HCT116 (cell line): Measurements from ENCODE around the gene VAMP2. TPM values are rescaled to one million over a fixed set of nuclear protein-coding genes. Genes with fewer than 3 reads are reported as not detected.

Source experiments
- ATAC-seq: fragments of 200-7000 bp; cut with Tn5 transposase; 2 replicates; pipeline ENCODE4 v1.9.1; 2020; ENCODE audit warnings: mild to moderate bottlenecking, moderate library complexity
- BruUV-seq: library from RNA; stranded (reverse); fragments of 400-500 nt; replicated peaks from 2 replicates; lab custom pipeline; 2021; lab: Mats Ljungman, UMichigan
- CTCF ChIA-PET: fragments of 300-600 bp; sonication (Branson Sonifier 250); formaldehyde crosslinking; loops from one replicate; lab custom pipeline; 2021; ENCODE audit warnings: antibody characterized with exemption; lab: Charles Lee
- POLR2A ChIA-PET: fragments of 300-600, 350-600 bp; sonication (Branson Sonifier 250); formaldehyde crosslinking; loops from one replicate; lab custom pipeline; 2021; ENCODE audit warnings: antibody characterized with exemption; lab: Charles Lee
- RAD21 ChIA-PET, 2 experiments: fragments of 300-600 bp; sonication (Branson Sonifier 250); formaldehyde crosslinking; loops; one replicate each; lab custom pipeline; 2023; ENCODE audit warnings: low total read pairs in 2 of 2; ENCODE audit not compliant: uncharacterized antibody in 2 of 2, unreplicated experiment in 2 of 2, low non-redundant PET in 1 of 2; lab: Charles Lee
- DNase-seq: peaks from one replicate; pipeline ENCODE4 v3.0.0-alpha.2; 2010; ENCODE audit warnings: low read depth, low spot score
- H2AFZ ChIP-seq: fragments of 200-600 bp; shearing (Covaris generic), sonication (generic); 2 replicates; pipeline ENCODE4 v1.6.1; 2017; ENCODE audit warnings: low read depth, mixed run types, mixed read lengths, antibody characterized with exemption, low read length; ENCODE audit not compliant: poor library complexity, severe bottlenecking
- H3K27ac ChIP-seq: 2 replicates; pipeline ENCODE4 v1.5.1; 2012; ENCODE audit warnings: low read depth, low read length
- H3K27me3 ChIP-seq: fragments of 200-600 bp; sonication (generic); 2 replicates; pipeline ENCODE4 v1.6.1; 2016; ENCODE audit warnings: mixed run types, low read length, mixed read lengths; ENCODE audit not compliant: insufficient read depth
- H3K36me3 ChIP-seq, 2 experiments: fragments of 200-500 bp in 1 of 2; fragments of 200-600 bp in 1 of 2; sonication (Bioruptor generic) in 1 of 2; sonication (generic) in 1 of 2; 2 replicates each; pipeline versions ENCODE4 v1.5.1 to v1.6.1; 2014 to 2016; ENCODE audit warnings: low read length in 2 of 2, inconsistent platforms in 1 of 2, mixed read lengths in 1 of 2, mixed run types in 1 of 2; ENCODE audit not compliant: insufficient read depth in 2 of 2, control insufficient read depth in 1 of 2
- H3K4me1 ChIP-seq, 2 experiments: fragments of 200-600 bp in 1 of 2; sonication (generic) in 1 of 2; 2 replicates each; pipeline versions ENCODE4 v1.5.1 to v1.6.1; 2012 to 2017; ENCODE audit warnings: low read length in 2 of 2, inconsistent platforms in 1 of 2, mild to moderate bottlenecking in 1 of 2, mixed read lengths in 1 of 2, mixed run types in 1 of 2, moderate library complexity in 1 of 2; ENCODE audit not compliant: insufficient read depth in 2 of 2, control insufficient read depth in 1 of 2
- H3K4me2 ChIP-seq: fragments of 200-600 bp; sonication (generic); 2 replicates; pipeline ENCODE4 v1.6.1; 2017; ENCODE audit warnings: mixed run types, low read length, mixed read lengths
- H3K4me3 ChIP-seq, 2 experiments: fragments of 200-600 bp in 1 of 2; sonication (generic) in 1 of 2; replicated peaks in 1 of 2; 2 replicates each; pipeline ENCODE4 v1.5.1; 2011 to 2016; ENCODE audit warnings: low read length in 2 of 2, control low read depth in 1 of 2, low read depth in 1 of 2, mild to moderate bottlenecking in 1 of 2, mixed read lengths in 1 of 2, mixed run types in 1 of 2
- H3K79me2 ChIP-seq: fragments of 200-600 bp; sonication (generic); 2 replicates; pipeline ENCODE4 v1.6.1; 2017; ENCODE audit warnings: mild to moderate bottlenecking, mixed run types, low read length, moderate library complexity, mixed read lengths; ENCODE audit not compliant: insufficient read depth
- H3K9ac ChIP-seq: fragments of 200-600 bp; sonication (generic); 2 replicates; pipeline ENCODE4 v1.6.1; 2016; ENCODE audit warnings: low read length, mixed read lengths
- H3K9me2 ChIP-seq: fragments of 200-600 bp; sonication (generic), shearing (Covaris generic); 2 replicates; pipeline ENCODE4 v1.6.1; 2017; ENCODE audit warnings: mixed run types, mild to moderate bottlenecking, moderate library complexity; ENCODE audit not compliant: insufficient read depth
- H3K9me3 ChIP-seq, 2 experiments: fragments of 200-500 bp in 1 of 2; fragments of 200-600 bp in 1 of 2; sonication (Bioruptor generic) in 1 of 2; sonication (generic) in 1 of 2; 2 replicates each; pipeline ENCODE4 v1.6.1; 2014 to 2017; ENCODE audit warnings: low read length in 2 of 2, mixed read lengths in 2 of 2, inconsistent platforms in 1 of 2, low read depth in 1 of 2, mild to moderate bottlenecking in 1 of 2, mixed run types in 1 of 2, moderate library complexity in 1 of 2; ENCODE audit not compliant: control insufficient read depth in 1 of 2, insufficient read depth in 1 of 2
- H4K20me1 ChIP-seq: fragments of 200-600 bp; sonication (generic), shearing (Covaris generic); 2 replicates; pipeline ENCODE4 v1.6.1; 2017; ENCODE audit warnings: mixed run types, mild to moderate bottlenecking, moderate library complexity; ENCODE audit not compliant: insufficient read depth
- ATF3 ChIP-seq: IDR thresholded peaks from 2 replicates; pipeline ENCODE4 v1.6.1; 2012
- CBX3 ChIP-seq: IDR thresholded peaks from 2 replicates; pipeline ENCODE4 v1.6.1; 2012; ENCODE audit warnings: low read depth
- CEBPB ChIP-seq: IDR thresholded peaks from 2 replicates; pipeline ENCODE4 v1.6.1; 2012; ENCODE audit warnings: low read depth
- ELF1 ChIP-seq: IDR thresholded peaks from 2 replicates; pipeline ENCODE4 v1.6.1; 2012; ENCODE audit warnings: low read depth, borderline replicate concordance
- EZH2 ChIP-seq: fragments of 200-600 bp; sonication (generic); IDR thresholded peaks from 2 replicates; pipeline ENCODE4 v1.6.1; 2017; ENCODE audit warnings: antibody characterized with exemption, mixed run types
- EZH2phosphoT487 ChIP-seq: fragments of 200-600 bp; IDR thresholded peaks from 2 replicates; pipeline ENCODE4 v1.6.1; 2018; ENCODE audit warnings: antibody characterized with exemption, borderline replicate concordance
- FOSL1 ChIP-seq: IDR thresholded peaks from 2 replicates; pipeline ENCODE4 v1.6.1; 2012; ENCODE audit warnings: low read depth
- JUND ChIP-seq: IDR thresholded peaks from 2 replicates; pipeline ENCODE4 v1.6.1; 2012
- POLR2AphosphoS5 ChIP-seq: IDR thresholded peaks from 2 replicates; pipeline ENCODE4 v1.6.1; 2011; ENCODE audit warnings: mild to moderate bottlenecking, low read depth, low read length, moderate library complexity
- RAD21 ChIP-seq: IDR thresholded peaks from 2 replicates; pipeline ENCODE4 v1.6.1; 2012; ENCODE audit warnings: low read depth, mild to moderate bottlenecking
- SIN3A ChIP-seq: IDR thresholded peaks from 2 replicates; pipeline ENCODE4 v1.6.1; 2012; ENCODE audit warnings: low read depth
- SP1 ChIP-seq: IDR thresholded peaks from 2 replicates; pipeline ENCODE4 v1.6.1; 2012; ENCODE audit warnings: low read depth
- SRF ChIP-seq: IDR thresholded peaks from 2 replicates; pipeline ENCODE4 v1.6.1; 2012; ENCODE audit warnings: low read depth
- ZBTB33 ChIP-seq: IDR thresholded peaks from 2 replicates; pipeline ENCODE4 v1.6.1; 2011; ENCODE audit warnings: mild to moderate bottlenecking, low read length, moderate library complexity; ENCODE audit not compliant: insufficient replicate concordance; ENCODE audit errors: extremely low read depth
- ZFX ChIP-seq: fragments of 450-650 bp; IDR thresholded peaks from 2 replicates; pipeline ENCODE4 v1.6.1; 2017
- intact Hi-C: fragments of 100-400 bp; cut with micrococcal nuclease; formaldehyde crosslinking; loops from 2 replicates; pipeline ENCODE4 v1.10.0; 2022
- total RNA-seq: library from RNA; stranded (reverse); gene quantifications from one replicate; pipeline ENCODE4 v1.2.1, GENCODE V29; 2021; ENCODE audit not compliant: unreplicated experiment

VAMP2 gene
- total RNA-seq, 1 experiment from 2014 or later = 35.9 TPM

GRCh38 chr17:8173871-8174322, 11.1 kb upstream of the VAMP2 start:
- peak overlapping the region; percentile 69 for H3K27ac ChIP-seq
- H3K9me2 ChIP-seq = no peaks in the 10 kb centered on the region
- peak overlapping the region; percentile 43 to 57 for H3K4me3 ChIP-seq
- ChIA-PET CTCF (interaction anchor here (1.0 to 1.2 kb wide), 3 partner anchors 15 to 55 kb away, joined by 3 to 5 read pairs (median 4); partner anchors contain the start of gene ALOXE3), POLR2A (interaction anchor here (0.6 to 4.0 kb wide), 43 partner anchors 8 to 613 kb away, joined by 3 to 95 read pairs (median 8); partner anchors contain the start of genes ALOXE3, AURKB, BORCS6 and CTC1), RAD21 (no interaction called here)
- ATAC-seq (no peak), DNase-seq (no peak)
- peak overlapping the region; percentile 99 for H3K4me2 ChIP-seq
- intact Hi-C loops = no loop called here
- H2AFZ ChIP-seq = peak overlapping the region; percentile 44
- peak overlapping the region; percentile 93 for H3K9ac ChIP-seq
- no TSS peak for BruUV-seq
- no peaks in the 10 kb centered on the region for H3K27me3 ChIP-seq
- peaks cover 6% of the 10 kb centered on the region; the same call in 1 of the 2 replicates for H3K79me2 ChIP-seq
- H4K20me1 ChIP-seq = no peaks in the 10 kb centered on the region
- H3K4me1 ChIP-seq = peaks cover 22 to 46% of the 10 kb centered on the region in 2 experiments
- TF ChIP-seq POLR2AphosphoS5 (no peak), ZFX (no peak), RAD21 (peak; percentile 15; the same call in 1 of the 2 replicates), JUND (no peak), SIN3A (no peak)
- H3K9me3 ChIP-seq = no peaks in the 10 kb centered on the region
- no peaks in the 10 kb centered on the region for H3K36me3 ChIP-seq

GRCh38 chr17:8173056-8173870, 10.5 kb upstream of the VAMP2 start:
- H2AFZ ChIP-seq = no peak overlapping the region
- RAD21 ChIA-PET = interaction anchor here in 1 of 2 experiments (0.7 kb wide), 1 partner anchor 16 kb away, joined by 3 read pairs; no protein-coding TSS in a partner anchor
- TF ChIP-seq EZH2phosphoT487 (no peak), CEBPB (peak; percentile 96), ATF3 (no peak; the same call in 1 of the 2 replicates), SRF (peak; percentile 82), ELF1 (no peak; the same call in 1 of the 2 replicates), EZH2 (no peak), ZBTB33 (peak; percentile 94), RAD21 (no peak; the same call in 1 of the 2 replicates), CBX3 (no peak; the same call in none of the 2 replicates), POLR2AphosphoS5 (peak; percentile 100), SP1 (peak; percentile 93), FOSL1 (peak; percentile 64), SIN3A (peak; percentile 100)

More at GRCh38 chr17:8173056-8173870, 10.5 kb upstream of the VAMP2 start:
- ChIA-PET POLR2A (interaction anchor here (0.6 to 4.0 kb wide), 51 partner anchors 9 to 844 kb away, joined by 3 to 95 read pairs (median 5); partner anchors contain the start of genes ALOXE3, AURKB, BORCS6 and CNTROB), CTCF (interaction anchor here (1.0 to 1.2 kb wide), 3 partner anchors 15 to 55 kb away, joined by 3 to 5 read pairs (median 4); partner anchors contain the start of gene ALOXE3)
- TSS peak; percentile 99 for BruUV-seq
- ATAC-seq (peak; percentile 78), DNase-seq (peak; percentile 99)
- Histone ChIP-seq H3K27me3 (no peaks in the 10 kb centered on the region), H3K4me2 (peak overlapping the region; percentile 99), H3K79me2 (peaks cover 6% of the 10 kb centered on the region; the same call in 1 of the 2 replicates), H3K36me3 (no peaks in the 10 kb centered on the region), H3K27ac (peak overlapping the region; percentile 69), H3K9ac (peak overlapping the region; percentile 93), H3K4me1 (peaks cover 22 to 46% of the 10 kb centered on the region in 2 experiments), H4K20me1 (no peaks in the 10 kb centered on the region), H3K4me3 (peak overlapping the region; percentile 43 to 57), H3K9me3 (no peaks in the 10 kb centered on the region), H3K9me2 (no peaks in the 10 kb centered on the region)
- intact Hi-C loops = no loop called here
